HG02943 (cell line): ENCODE data around the gene AP3D1.
"Not testable (repeated sequence)": the region's sequence is repeated elsewhere in the genome, so short reads cannot be mapped to it uniquely, and the experiment has no call there.

ENCODE experiments used
- ATAC-seq: cut with Tn5 transposase; IDR thresholded peaks from one replicate; pipeline ENCODE4 v1.9.1; 2021; ENCODE audit warnings: mild to moderate bottlenecking, low read depth, moderate library complexity; ENCODE audit not compliant: unreplicated experiment

The AP3D1 gene

GRCh38 chr19:2091926-2092525 is 59.3 kb downstream of the AP3D1 start:
- not testable (repeated sequence) for ATAC-seq

- ATAC-seq, result no peak
Observed at GRCh38 chr19:2089727-2090053, 61.7 kb downstream of the AP3D1 start.

- ATAC-seq, result no peak
Observed at GRCh38 chr19:2089001-2089711, 62.2 kb downstream of the AP3D1 start.

DNA sequence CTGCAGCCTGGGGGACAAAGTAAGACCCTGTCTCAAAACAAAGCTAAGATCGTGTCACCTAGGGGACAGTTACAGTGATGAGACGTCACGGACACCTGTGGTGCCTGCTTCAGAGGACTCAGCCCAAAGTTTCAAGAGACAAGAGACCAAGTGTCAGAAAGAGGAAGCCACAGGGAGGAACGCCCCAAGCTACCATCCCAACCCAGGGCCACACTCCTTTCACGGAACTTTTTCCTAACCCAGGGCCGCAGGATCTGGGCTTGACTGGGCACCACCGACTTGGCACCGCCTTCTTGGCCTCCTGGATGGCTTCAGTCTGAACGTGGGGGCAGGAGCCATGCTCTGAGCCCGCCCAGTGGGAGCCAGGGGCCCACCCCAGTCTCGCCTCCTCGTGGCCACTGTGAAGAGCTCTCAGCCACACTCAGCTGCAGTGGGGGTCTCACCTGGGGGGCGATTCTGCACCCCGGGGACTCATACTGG is 63.7 kb downstream of the AP3D1 start:
- ATAC-seq, result no peak

DNA sequence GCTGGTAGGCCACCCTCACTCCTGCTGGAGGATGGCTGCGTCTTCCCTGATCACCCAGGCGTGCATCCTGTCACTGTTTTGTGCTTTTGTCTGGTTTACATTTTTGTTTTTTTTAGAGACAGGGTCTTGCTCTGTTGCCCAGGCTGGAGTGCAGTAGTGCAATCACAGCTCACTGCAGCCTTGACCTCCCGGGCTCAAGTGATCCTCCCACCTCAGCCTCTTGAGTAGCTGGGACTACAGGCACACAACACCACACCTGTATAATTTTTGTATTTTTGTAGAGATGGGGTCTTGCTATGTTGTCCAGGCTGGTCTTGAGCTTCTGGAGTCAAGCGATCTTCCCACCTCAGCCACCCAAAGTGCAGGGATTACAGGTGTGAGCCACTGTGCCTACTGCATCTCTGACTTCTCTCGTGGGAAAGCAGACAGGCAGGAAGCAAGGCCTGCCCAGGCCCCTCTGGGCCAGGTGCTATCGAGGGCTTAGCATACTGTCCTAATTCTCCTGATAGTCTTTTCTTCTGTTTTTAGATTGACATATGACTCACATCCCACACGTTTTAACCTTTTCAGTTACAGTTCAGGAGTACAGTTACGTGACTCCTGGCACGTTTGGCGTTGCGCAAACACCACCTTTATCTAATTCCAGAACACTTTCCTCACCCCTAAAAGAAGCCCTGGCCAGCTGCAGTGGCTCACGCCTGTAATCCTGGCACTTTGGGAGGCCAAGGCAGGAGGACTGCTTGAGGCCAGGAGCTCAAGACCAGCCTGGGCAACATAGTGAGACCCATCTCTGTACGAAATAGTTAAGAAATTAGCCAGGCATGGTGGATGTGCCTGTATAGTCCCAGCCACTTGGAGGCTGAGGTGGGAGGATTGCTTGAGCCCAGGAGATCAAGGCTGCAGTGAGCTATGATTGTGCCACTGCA is 64.4 kb downstream of the AP3D1 start:
- not testable (repeated sequence) for ATAC-seq

GRCh38 chr19:2084993-2085720 is 66.2 kb downstream of the AP3D1 start:
- ATAC-seq, result peak; percentile 42

GRCh38 chr19:2083174-2083854 is 68.1 kb downstream of the AP3D1 start:
- no peak for ATAC-seq

GRCh38 chr19:2081873-2082810 is 69.2 kb downstream of the AP3D1 start:
- no peak for ATAC-seq

- ATAC-seq, result no peak
Observed at GRCh38 chr19:2080336-2080988, 70.9 kb downstream of the AP3D1 start.

DNA sequence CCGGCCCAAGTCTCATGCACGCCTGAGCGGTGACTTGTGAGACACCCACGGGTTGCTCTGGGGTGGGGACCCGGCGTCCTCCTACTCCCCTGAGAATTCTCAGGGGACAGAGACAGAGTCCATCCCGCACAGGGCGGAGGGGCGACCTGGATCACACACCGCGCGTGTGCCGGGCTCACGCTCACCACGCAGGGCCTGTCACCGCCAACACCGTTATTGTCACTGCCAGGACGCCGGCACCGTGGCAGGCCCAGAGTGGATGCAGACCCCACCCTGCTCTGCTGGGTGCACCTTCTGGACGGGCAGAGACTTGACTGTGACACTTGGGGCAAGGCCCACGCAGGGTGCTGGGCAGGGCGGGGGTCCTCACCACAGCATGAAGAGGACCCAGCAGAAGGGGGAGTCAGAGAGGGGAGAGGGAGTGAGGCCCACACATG is 71.5 kb downstream of the AP3D1 start:
- ATAC-seq, result no peak

DNA sequence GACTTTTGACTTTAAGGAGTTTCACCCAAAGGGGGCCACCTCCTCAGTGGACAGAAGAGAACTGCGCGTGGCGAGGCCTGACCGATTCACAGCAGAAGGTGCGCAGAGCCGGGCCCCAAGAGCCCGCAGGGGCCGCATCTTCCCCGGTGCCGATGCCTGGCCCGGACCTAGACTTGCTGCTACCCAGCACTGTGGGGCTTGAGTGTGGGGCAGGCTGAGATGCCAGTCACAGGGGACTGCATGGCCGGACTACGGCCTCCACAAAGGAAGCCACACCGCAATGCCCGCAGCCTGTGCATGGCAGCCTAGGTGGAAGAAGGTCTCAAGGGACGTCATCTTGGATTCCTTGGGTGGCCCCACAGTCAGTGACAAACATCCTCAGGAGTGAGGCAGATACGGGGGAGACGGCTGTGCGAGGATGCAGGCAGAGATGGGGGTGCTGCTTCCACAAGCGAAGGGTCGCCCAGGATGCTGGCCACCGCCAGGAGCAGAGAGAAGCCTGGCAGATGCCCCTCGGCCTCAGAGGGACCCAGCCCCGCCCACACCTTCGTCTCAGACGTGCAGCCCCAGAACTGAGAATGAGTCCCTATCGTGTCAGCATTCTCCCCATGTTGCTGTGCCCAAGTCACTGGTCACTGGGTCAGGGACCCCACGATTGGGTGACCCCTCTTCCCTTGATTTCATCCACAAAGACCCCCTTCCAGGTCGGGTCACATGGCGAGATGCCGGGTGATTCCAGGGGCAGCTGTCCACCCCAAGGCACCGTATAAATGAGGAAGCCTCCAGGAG is 72.1 kb downstream of the AP3D1 start:
- no peak for ATAC-seq

- no peak for ATAC-seq
Observed at GRCh38 chr19:2077833-2078619, 73.3 kb downstream of the AP3D1 start.

- ATAC-seq, result no peak
Observed at GRCh38 chr19:2077398-2077797, 74.0 kb downstream of the AP3D1 start.

- no peak for ATAC-seq
Observed at GRCh38 chr19:2076526-2076944, 74.8 kb downstream of the AP3D1 start.

- ATAC-seq, result no peak
Observed at GRCh38 chr19:2072757-2073551, 78.4 kb downstream of the AP3D1 start.
